ENCODE results near the gene DNMBP. TPM values are rescaled to one million over a fixed set of nuclear protein-coding genes. Genes with fewer than 3 reads are reported as not detected.
A peak's percentile ranks its signal among the peaks of the same experiment; 100 is the strongest.
"Not testable (repeated sequence)": the region's sequence is repeated elsewhere in the genome, so short reads cannot be mapped to it uniquely, and the experiment has no call there.

Gene DNMBP
- total RNA-seq, 1 experiment from 2014 or later: 31.9 TPM

- no peak for DNase-seq (ENCODE audit: low read depth)
These were observed 94.3 kb downstream of the DNMBP start for GRCh38 chr10:99915414-99915813.

DNA sequence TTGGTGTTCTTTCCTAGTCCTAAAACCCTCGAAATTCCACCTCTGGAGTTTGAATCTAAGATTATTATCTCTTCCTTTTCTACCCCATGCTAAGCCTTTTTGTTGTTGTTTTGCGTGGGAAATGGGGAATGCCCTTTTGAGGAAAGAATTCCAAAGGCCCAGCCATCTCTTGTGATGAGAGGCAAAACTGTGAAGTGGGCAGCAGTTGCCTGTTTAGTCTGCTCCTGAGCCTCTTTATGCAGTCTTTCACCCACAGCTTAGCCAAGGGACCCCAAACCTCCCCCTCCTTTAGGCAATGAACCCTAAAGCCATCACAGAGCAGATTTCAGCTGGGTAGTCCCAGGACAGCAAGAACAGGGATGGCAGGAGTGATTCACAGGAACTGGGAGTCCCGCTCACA, 95.5 kb downstream of the DNMBP start:
- DNase-seq (ENCODE audit: low read depth): no peak

- DNase-seq (ENCODE audit: low read depth): no peak
These were observed 95.9 kb downstream of the DNMBP start for GRCh38 chr10:99913831-99914235.

DNA sequence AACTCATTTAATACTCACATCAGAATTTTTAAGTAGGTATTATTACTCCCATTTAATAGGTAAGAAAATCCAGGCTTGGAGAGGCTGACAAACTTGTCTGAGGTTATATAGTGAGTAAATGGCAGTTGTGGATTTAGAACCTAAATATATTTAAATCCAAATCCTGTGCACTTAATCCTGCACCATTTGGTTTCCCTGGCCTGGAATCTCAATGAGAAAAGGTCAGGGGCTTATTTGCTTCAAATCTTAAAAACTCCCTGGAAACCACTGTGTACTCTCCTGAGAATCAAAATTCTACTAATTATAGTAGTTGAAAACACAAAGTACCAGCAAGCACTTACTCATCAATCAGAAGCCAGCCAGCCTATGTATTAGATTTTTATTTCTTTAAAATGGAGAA, 97.7 kb downstream of the DNMBP start:
- no peak for DNase-seq (ENCODE audit: low read depth)

DNA sequence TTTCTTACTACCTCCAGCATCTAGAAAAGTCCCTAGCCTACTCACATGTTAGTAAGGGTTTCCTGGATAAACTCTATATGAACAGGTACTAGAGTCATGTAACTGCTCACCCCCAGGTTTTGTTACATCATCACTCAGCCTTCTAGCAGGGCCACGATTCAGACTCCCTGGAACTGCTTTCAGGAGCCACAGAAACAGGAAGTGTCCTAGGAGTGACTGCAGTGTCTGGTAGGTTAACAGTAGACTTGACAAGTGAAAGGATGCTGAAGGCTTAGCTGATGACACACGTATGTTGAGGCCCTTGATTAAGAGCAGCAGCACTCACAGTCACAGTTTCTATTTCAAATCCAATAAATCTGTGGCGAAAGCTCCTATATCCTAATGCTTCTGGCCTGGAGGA, 101.2 kb downstream of the DNMBP start:
- peak; percentile 55 for DNase-seq (ENCODE audit: low read depth)

- peak; percentile 95 for DNase-seq (ENCODE audit: low read depth)
These were observed 103.3 kb downstream of the DNMBP start for GRCh38 chr10:99906470-99906869.

DNA sequence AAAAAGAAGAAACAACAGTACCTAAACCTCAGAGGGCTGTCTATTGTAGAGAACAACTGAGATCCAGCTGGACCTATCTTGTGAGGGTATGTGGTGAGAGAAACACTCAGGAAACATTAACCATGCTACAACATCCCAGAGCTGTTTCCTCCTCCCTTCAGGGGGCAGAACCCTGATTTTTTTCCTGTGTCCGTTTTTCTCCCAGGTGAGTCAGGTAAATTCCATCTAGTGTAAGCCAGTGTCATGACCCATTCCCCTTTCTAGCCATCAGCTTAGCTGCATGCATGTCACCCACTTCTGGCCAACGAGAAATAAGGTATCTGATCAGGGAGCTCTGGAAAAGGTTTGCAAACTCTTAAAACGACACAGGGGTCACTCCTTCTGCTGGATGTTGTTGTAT, 103.8 kb downstream of the DNMBP start:
- DNase-seq (ENCODE audit: low read depth): no peak

DNA sequence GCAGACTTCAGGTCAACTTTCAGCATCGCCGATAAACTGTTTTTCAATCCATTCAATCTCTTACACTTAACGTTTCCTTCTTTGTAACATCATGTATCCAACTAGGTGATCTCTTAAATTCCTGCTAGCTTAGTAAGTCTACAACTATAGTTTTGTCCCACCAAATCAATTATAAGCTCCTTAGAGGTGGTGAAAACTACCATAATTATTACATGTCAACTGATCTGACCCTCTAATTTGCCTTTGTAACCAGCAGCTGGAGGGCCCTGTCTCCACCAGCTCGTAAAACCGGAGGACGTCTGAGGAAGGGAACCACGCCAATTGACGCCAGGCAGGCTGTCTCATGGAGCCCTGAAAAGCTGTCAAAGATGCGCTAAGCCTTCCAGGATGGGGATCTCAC, 113.9 kb downstream of the DNMBP start:
- DNase-seq (ENCODE audit: low read depth): no peak

DNA sequence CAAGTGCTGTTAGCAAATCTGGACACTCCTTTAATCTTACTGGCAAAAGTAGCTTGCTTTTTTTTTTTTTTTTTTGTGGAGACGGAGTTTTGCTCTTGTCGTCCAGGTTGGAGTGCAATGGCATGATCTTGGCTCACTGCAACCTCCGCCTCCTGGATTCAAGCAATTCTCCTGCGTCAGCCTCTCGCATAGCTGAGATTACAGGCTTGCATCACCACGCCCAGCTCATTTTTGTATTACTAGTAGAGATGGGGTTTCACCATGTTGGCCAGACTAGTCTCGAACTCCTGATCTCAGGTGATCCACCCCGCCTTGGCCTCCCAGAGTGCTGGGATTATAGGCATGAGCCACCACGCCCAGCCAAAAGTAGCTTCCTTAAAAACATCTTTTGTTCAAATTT, 114.7 kb downstream of the DNMBP start:
- DNase-seq (ENCODE audit: low read depth): not testable (repeated sequence)

DNA sequence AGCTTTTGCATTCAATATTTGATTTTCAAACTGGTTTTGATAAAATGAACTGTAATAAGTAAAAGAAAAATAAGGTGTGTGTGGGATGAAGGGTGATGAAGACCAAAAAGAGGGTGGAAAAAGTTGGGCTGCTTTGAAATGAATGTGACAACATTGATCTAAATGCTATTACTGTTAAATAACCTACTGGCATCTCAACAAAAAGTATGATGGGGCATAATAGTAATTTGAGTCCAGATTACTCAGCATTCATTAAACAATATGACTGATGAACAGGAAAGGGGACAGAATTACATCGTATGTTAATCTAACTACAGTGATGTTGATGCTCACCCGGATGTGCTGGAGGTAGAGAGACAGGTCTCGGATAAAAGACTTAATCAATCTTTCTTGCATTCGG, 115.1 kb downstream of the DNMBP start:
- no peak for DNase-seq (ENCODE audit: low read depth)

- DNase-seq (ENCODE audit: low read depth): no peak
These were observed 121.1 kb downstream of the DNMBP start for GRCh38 chr10:99888622-99889021.

DNA sequence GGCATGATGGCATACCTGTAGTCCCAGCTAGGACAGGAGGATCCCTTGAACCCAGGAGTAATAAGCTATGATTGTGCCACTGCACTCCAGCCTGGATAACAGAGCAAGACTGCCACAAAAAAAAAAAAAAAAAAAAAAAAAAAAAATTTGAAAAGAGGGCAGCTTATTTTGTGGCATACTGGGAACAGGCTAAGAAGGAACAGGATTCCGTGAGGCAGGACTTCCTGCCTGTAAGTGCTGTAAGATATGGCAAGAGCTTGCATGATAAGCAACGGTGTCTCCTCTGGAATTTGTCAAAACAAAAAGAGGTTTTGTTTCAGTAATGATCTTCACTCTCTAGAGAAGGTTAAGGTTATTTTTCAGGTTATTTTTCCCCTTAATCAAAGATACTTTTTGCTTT, 126.2 kb downstream of the DNMBP start:
- DNase-seq (ENCODE audit: low read depth): no peak

DNA sequence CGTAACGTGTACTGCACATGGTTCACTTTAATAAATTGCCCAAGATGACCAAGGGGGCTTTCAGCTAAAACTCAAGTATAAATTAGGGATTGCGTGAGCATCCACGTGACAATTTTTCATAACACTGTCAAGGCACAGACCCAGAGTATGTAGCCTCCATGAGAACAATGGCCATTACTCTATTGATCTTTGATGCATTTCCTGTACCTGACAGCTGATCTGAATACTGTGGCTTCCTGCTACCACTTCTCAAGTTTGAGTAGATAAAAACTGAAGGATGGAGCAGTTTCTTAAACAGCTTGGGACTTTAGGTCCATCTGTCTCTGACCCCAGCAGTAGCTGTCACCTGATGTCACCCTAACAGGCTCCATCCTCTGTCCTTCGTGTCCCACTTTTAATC, 128.4 kb downstream of the DNMBP start:
- no peak for DNase-seq (ENCODE audit: low read depth)

- DNase-seq (ENCODE audit: low read depth): no peak
These were observed 129.5 kb downstream of the DNMBP start for GRCh38 chr10:99880080-99880835.

DNA sequence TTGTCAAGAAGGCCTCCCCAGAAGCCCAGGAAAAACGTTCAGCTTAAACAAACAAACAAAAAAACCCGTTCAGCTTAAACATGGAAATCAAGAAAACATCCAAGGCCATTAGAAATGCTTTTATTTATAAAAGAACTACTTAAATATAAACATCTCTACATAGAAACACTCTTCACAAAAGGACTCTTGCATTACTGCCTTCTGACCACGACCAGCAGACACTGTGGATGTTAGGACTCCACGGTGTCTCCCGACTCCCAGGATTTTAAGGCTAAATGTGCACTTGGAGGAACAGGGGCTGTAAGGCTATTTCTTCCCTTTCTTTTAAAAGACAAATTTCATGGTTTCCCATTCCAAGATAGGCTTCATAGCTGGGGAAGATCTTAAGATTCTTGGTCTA, 134.3 kb downstream of the DNMBP start:
- no peak for DNase-seq (ENCODE audit: low read depth)

DNA sequence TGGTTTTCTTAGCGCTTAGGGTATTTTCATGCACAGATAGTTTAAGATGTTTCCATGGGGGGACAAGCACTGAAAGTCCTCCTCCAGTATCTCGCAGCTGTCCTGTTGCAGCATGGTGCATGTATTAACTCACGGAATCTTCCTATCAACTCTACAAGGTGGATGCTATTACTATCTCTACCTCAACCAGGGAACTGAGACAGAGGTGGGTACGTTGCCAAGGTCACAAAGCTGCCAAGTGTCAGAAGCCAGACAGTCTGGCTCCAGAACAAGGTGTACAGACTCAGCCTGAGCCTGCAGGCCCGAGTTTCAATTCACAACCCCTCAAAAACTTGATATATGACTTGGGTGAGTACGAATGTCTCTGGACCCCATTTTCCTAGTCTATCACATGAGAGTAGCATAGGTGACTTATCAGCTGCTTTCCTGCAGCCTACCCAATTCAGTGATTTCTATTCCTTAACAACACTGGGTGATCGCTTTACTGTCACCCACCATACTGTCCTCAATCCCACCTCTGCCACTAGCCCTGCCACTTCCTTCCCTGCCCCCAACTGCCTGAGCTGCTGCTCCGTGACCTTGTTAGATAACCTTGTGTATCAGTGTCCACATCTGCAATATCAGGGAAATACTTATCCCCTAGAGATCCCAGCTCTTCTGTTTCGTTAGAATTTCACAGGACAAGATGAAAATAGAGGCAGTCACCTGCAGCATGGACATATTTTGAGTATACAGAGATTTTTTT, 135.2 kb downstream of the DNMBP start:
- no peak for DNase-seq (ENCODE audit: low read depth)

DNA sequence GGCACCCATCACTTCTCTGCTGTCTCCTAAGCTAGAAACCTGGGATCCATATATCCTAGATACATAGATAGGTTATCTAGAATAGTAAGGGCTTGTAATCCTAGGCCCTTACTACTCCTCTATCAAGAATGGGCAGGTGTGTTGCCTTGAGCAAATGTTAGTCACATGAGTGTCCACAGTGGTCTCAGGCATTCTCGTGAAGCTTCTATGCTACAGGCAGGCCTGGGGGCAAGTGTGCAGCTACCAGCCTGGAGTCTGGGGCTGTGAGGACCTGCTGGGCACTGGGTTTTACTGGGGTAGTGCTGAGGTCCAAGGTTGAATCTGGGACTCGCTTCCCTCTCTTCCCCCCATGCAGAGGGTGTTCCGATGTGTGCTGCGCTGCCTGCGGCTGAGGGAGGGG, 135.9 kb downstream of the DNMBP start:
- no peak for DNase-seq (ENCODE audit: low read depth)

DNA sequence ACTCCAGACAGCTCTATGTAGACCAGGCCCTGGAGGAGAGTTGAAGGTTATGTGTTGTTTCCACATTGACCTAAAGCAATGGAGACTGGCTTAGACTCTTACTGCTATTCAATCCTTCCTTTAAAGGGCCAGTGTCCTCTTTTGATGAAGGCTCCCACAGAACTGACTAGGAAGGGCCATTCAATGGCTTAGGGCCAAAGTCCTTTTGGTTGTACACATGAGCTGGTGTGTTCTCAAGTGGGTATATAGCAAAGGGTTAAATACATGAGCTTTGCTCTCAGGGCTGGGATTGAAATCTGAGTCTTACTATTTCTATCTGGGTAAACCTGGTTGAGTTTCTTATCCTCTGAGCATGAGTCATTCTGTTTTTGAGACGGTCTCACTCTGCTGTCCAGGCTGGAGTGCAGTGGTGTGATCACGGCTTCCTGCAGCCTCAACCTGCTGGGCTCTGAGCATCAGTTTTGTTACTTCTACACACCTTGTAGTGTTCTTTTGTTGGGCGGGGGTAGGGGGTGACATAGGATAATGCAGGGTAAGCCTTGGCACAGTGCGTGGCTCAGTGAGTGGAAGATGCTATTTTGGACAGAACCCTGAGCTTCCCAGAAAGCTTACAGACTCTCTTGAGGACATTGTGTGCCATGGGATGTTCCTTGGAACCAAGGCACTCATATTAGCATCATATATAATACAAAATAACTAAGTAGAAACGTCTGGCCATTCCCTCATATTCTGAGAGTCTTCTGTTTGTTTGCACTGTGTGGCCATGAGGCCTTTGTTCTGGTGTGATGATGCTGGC, 137.2 kb downstream of the DNMBP start:
- DNase-seq (ENCODE audit: low read depth): peak; percentile 77

DNA sequence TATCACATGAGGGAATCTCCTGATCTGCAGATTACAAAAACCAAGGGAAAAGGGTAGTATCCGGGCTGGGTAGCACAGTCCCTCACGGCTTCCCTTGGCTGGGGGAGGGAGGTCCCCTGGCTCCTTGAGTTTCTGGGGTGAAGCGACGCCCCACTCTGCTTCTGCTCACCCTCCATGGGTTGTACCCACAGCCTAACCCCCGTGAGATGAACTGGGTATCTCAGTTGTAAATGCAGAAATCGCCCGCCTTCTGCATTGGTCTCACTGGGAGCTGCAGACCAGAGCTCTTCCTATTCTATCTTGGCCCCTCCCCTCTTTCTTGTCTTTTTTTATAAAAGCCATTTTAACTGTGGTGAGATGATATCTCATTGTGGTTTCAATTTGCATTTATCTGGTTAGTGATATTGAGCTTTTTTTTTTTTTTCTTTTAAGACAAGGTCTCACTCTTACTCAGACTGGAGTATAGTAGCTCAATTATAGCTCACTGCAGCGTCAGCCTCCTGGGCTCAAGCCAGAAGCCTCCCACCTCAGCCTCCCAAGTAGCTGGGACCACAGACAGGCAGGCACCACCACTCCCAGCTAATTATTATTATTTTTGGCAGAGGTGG, 139.5 kb downstream of the DNMBP start:
- peak; percentile 74 for DNase-seq (ENCODE audit: low read depth)

DNA sequence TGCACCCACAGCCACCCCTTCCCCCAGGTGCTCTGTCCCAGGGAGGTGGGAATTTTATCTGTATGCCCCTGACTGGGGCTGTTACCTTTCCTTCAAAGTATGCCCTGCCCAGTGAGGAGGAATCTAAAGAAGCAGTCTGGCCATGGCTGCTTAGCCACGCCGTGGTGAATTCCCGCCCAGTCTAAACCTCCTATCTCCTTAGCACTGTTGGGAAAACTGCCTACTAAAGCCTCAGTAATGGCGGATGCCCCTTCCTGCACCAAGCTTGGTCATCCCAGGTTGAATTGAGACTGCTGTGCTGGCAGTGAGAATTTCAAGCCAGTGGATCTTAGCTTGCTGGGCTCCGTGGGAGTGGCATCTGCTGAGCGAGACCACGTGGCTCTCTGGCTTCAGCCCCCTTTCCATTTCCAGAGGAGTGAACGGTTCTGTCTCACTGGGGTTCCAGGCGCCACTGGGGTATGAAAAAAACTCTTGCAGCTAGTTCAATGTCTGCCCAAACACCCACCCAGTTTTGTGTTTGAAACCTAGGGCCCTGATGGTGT, 140.1 kb downstream of the DNMBP start:
- DNase-seq (ENCODE audit: low read depth): no peak

DNA sequence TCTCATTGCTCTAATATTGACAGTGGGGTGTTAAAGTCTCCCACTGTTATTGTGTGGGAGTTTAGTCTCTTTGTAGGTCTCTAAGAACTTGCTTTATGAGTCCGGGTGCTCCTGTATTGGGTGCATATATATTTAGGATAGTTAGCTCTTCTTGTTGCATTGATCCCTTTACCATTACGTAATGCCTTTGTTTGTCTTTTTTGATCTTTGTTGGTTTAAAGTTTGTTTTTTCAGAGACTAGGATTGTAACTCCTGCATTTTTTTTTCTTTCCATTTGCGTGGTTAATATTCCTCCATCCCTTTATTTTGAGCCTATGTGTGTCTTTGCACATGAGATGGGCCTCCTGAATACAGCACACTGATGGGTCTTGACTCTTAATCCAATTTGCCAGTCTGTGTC, 142.5 kb downstream of the DNMBP start:
- DNase-seq (ENCODE audit: low read depth): not testable (repeated sequence)

Data from HT1080 (cell line).